RKO (cell line): Measurements from ENCODE around the gene GCK.

Experiments
- DNase-seq: peaks from one replicate; pipeline ENCODE4 v3.0.0-alpha.2; 2016; ENCODE audit warnings: low spot score

GCK gene

DNA sequence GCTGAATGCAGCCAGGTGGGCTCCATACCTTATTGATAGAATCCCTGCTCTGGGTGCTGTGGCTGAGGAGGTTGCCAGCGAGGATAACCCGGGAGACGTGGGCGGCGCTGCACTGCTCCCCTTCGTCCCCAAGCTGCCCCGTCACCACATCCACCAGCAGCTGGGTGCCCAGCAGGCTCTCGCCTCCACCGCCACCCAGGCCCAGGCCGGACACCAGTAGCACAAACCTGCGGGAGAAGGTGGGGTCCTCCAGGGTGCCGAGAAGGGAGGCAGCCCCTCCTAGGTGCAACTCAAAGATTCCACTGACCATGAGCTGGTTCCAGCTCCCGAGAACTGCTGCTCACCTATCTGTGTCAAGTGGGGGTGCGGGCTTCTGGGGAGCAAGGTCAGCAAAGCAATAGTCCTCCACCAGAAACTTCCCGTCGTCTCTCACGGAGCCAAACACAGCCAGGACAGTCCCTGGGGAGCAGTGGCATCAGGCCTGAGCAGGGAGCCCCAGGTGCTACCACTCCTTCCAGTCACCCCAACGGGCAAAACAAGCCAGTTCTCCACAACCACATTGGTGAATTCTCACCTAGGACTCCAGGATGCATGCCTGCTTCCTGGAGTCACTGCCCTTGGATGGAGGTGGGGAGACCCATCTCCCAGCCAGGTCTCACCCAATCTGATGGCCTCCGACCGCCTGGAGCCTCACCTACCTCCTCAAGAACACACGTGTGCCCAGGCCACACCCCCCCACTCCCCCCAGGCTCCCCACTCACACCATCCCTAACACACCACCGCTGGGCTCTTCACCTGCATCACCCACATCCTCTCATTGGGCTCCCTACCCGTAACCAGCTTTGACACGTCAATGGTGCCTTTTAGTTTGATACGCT lies 72.2 kb downstream of the GCK start:
- no peak for DNase-seq

DNA sequence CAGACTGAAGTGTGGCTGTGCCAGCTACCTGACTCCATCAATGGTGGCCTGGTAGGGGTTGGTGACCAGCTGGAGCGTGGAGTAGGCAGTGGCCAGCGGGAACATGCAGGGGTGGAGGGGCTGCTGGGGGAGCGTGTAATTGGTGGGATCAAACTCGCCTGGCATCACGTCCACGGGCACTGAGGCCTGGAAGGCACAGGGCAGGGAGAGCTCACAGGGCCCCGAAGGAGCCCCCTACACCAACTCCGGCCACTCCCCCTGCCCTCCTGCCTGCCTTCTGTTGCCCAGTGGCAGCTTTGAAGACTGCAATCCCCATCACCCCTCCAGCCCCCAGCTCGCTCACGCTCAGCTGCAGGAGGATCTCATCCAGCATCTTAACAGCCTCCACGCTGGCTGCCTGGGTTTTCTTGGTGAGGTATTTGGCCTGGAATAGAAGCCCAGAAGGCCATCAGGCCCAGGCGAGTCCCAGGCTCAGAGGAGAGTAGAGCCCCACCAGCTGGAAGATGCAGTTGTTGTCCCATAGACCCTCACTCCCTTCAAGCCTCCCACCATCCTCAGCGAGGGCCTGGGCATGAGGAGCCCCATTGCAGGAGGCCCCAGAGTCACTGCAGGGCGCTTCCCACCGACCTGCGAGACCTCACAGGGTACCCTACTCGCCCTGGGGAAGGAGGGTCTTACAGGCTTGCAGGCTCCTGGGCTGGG lies 73.0 kb downstream of the GCK start:
- DNase-seq: no peak

DNA sequence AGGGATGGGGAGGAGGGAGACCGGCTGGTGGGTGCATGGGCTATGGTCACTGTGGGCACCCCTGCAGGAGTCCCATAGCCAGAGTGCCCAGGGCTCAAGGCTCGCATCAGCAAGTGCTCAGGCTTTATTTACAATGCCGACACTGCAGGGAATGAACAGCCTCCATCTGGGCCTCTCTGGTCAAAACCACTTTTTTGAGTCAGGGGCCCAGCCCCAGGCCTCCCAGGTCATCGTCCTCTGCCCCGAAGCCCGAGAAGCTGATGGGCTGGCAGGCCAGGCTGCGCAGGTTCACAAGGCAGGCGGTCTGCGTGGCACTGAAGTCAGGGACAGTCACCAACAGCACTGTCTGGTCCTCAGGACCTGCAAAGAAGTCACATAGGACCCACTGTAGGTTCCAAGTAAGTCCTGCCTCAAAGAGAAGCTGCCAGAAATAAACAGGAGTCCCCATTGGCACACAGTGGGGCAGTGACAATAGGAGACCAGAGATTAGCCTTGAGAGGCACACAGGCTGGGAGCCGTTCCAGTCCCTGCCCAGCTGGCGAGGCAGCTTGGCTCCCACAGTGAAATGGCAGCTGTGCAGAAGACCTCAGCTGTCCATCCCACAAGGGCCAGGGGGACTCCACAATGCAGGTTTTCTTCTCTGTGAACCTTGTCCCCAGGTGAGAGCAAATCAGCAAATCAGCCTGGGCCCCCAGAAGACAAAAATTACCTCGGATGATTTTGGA lies 74.5 kb downstream of the GCK start:
- no peak for DNase-seq

DNA sequence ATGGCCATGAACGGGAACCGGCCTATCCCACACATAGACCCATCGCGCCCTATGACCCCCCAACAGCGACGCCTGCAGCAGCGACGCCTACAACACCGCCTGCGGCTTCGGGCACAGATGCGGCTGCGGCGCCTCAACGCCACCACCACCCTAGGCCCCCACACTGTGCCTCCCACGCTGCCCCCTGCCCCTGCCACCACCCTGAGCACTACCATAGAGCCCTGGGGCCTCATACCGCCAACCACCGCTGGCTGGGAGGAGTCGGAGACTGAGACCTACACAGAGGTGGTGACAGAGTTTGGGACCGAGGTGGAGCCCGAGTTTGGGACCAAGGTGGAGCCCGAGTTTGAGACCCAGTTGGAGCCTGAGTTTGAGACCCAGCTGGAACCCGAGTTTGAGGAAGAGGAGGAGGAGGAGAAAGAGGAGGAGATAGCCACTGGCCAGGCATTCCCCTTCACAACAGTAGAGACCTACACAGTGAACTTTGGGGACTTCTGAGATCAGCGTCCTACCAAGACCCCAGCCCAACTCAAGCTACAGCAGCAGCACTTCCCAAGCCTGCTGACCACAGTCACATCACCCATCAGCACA lies 75.4 kb downstream of the GCK start:
- DNase-seq: no peak

DNA sequence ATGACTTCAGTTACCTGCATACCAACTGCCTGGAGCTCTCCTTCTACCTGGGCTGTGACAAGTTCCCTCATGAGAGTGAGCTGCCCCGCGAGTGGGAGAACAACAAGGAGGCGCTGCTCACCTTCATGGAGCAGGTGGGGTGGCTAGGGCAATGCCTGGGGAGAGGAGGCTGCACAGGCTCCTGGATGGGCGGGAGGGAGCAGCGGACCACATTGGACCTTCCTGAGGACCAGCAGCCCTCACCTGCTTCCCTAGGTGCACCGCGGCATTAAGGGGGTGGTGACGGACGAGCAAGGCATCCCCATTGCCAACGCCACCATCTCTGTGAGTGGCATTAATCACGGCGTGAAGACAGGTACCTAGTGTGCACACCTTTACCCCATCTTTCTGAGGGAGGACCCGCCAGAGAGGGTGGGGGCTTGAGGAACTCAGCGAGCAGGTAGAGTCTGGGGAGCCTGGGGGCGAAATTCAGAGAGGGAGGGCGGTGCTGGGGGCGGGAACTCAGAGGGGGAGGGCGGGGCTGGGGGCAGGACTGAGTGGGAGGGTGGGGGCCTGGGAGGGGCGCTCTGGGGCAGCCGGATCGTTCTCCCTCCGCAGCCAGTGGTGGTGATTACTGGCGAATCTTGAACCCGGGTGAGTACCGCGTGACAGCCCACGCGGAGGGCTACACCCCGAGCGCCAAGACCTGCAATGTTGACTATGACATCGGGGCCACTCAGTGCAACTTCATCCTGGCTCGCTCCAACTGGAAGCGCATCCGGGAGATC lies 76.1 kb downstream of the GCK start:
- DNase-seq: no peak

DNA sequence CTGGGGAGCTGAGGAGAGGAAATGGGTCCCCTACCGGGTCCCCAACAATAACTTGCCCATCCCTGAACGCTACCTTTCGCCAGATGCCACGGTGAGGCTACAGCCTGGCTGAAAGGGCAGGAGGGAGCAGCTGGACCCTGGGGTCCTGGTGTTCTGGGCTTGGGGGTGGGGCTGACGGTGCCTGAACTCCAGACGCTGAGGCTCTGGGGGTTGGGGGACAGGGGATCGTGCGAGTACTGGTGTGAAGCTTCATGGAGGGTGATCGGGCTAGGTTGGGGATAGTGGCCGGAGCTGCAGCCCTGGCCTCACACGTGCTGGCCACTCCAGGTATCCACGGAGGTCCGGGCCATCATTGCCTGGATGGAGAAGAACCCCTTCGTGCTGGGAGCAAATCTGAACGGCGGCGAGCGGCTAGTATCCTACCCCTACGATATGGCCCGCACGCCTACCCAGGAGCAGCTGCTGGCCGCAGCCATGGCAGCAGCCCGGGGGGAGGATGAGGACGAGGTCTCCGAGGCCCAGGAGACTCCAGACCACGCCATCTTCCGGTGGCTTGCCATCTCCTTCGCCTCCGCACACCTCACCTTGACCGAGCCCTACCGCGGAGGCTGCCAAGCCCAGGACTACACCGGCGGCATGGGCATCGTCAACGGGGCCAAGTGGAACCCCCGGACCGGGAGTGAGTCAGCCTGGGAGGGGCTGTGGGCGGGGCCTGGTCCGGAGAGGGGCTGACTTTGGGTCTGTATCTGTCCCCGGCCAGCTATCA lies 76.8 kb downstream of the GCK start:
- DNase-seq: no peak

DNA sequence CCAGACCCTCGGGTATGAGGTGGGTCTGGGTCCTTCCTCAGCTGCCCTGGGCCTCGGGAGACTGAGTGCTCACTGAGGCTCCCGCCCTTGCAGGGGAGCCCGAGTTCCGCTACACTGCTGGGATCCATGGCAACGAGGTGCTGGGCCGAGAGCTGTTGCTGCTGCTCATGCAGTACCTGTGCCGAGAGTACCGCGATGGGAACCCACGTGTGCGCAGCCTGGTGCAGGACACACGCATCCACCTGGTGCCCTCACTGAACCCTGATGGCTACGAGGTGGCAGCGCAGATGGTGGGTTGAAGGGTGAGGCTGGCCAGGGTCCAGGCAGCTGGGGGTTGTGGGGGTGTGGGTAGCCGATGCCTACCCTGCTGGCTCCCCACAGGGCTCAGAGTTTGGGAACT lies 77.5 kb downstream of the GCK start:
- DNase-seq: no peak

DNA sequence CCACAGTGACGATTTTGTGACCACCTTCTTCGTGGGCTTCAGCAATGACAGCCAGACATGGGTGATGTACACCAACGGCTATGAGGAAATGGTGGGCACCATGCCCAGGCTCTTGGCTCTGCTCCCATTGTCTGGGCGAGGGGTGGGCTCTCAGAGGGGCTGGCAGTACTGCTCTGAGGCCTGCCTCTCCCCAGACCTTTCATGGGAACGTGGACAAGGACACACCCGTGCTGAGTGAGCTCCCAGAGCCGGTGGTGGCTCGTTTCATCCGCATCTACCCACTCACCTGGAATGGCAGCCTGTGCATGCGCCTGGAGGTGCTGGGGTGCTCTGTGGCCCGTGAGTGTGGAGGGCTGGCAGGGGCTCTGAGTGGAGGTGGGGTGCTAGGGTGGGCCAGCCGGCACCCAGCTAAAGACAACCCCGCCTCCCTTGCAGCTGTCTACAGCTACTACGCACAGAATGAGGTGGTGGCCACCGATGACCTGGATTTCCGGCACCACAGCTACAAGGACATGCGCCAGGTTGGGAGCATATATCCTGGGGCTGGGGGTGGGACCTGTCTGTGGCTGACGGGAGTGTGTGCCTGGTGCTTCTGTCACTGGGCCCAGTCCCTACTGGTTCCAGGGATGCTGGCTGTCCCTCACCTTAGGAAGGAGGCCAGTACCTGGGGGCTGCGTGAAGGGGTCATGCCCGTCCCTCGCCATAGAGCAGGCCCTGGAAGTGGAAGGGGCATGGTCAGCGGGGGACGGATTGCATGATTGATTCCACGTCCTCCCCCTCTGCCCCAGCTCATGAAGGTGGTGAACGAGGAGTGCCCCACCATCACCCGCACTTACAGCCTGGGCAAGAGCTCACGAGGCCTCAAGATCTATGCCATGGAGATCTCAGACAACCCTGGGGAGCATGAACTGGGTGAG lies 78.3 kb downstream of the GCK start:
- DNase-seq: no peak

DNA sequence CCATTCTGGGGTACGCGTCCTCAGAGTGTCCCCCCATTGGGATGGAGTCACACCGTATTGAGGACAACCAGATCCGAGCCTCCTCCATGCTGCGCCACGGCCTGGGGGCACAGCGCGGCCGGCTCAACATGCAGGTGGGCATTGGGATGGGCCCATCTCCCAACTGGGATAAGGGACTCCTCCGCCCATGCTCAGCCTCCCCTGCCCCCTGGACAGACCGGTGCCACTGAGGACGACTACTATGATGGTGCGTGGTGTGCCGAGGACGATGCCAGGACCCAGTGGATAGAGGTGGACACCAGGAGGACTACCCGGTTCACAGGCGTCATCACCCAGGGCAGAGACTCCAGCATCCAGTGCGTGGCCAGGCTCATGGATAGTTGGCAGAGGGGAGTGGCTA lies 79.2 kb downstream of the GCK start:
- DNase-seq: no peak

DNA sequence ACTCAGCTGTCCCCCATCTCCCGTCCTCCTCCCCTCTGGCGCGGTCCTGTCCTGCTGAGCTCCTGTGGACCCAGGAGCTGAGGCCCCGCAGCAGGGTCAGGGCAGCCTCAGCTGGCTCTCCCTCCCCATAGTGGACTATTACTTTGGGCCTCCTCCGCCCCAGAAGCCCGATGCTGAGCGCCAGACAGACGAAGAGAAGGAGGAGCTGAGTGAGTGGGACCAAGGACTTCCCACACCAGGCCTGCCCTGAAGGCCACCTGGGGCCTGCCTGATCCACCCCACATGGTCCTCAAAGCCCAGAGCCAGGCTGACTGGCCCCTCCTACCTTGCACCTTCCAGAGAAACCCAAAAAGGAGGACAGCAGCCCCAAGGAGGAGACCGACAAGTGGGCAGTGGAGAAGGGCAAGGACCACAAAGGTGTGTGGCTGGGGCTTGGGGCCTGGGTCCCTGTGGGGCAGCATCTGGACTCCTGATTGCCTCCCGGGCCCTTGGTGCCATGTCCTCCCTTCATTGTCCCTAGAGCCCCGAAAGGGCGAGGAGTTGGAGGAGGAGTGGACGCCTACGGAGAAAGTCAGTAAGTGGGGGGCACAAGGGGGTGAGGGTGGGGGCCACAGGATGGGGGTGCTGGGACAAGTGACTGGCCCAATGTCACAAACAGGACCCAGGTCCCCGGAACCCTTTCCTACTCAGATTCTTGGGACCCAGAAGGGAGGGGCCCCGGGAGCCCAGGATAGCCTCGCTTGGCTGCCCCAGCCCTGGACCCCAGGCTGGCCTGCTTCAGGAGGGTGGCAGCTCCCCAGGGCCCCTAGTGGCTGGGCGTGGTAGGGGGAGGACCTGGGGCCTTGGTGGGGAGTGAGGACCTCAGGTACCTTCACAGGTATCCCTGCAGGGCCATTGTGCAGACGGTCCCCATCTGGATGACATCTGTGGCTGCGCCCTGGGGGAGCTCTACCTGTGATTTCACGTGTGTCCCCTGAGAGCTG lies 80.2 kb downstream of the GCK start:
- DNase-seq: no peak

DNA sequence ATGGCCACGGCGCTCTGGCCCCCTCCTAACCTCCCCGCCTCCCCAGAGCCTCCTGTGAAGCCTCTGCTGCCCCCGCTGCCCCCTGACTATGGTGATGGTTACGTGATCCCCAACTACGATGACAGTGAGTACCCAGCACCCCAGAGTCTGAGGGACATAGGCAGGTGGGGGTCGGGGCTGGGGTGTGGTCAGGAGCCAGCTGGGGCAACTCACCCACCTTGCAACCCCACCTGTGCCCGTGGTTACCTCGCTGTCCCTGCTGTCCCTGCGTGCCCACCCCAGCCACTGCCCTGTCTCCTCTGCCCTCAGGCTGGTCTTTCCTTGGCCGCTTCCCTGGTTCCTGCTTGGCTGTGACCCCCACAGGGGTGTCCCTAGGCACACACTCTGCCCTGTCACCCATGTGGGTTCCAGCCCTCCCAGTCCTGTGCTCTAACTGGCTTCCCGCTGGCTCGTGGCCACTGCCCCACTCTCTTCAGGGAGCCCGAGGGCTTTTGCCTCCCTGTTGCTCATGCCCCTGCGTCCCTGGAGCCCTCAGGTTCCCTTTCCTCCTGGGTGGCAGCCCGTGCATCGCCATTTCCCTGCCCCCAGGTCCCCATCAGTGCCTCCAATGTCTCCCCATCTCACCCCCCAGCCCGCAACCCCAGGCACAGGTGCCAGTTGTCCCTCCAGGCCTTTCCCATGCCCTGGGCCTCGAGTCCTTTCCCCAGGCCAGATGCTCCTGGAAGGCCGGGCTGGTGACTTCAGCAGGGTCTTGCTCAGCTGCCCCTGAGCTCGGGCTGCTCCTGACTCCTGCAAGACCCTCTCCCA lies 81.1 kb downstream of the GCK start:
- no peak for DNase-seq

DNA sequence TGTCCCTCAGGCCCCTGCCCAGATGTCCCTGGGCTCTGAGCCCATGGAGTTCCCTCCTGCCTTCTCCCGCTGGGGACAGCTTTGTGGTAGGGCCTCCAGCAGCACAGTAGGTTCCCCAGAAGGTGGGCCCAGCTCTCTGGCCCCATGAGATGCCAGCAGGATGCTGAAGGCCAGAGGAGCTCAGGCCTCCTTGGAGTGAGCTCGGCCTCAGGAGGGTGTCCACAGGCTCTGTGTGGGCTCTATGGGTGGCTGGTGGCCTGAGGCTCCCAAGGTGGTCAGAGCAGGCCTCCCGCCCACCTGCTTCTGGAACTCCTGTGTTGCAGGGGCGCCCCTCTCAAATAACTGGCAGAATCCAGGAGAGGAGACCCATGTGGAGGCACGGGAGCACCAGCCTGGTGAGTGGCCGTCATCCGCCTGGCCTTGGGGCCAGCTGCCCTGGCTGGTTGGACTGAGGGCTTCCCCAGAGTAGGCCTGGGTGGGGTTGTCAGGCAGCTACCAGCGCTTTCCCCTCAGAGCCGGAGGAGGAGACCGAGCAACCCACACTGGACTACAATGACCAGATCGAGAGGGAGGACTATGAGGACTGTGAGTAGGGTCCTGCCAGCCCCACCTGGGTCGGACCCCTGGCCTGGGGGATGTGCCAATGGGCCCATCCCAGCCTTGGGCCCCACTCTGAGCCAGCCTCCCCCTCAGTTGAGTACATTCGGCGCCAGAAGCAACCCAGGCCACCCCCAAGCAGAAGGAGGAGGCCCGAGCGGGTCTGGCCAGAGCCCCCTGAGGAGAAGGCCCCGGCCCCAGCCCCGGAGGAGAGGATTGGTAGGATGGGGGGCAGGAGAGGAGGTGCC lies 81.9 kb downstream of the GCK start:
- DNase-seq: no peak

DNA sequence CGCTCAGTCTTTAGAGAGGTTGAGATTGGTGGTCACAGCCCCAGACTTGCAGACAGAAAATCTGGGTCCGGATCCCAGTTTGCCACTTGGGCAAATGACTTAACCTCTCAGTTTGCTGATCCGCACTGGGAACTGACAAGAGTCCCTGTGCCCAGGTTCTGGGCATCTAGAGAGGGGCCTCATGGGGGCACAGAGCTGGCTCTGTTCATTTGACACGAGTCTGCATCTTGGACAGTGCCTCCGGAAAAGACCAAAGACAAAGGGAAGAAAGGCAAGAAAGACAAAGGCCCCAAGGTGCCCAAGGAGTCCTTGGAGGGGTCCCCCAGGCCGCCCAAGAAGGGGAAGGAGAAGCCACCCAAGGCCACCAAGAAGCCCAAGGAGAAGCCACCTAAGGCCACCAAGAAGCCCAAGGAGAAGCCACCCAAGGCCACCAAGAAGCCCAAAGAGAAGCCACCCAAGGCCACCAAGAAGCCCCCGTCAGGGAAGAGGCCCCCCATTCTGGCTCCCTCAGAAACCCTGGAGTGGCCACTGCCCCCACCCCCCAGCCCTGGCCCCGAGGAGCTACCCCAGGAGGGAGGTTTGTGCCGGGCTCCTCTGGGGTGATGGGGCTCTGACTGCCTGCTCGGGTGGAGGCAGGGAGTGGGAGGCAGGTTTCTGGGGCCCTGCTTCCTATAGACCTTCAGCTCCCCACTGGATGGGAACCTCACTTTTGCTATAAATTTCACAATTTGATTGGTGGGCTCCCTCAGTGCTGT lies 82.8 kb downstream of the GCK start:
- no peak for DNase-seq

DNA sequence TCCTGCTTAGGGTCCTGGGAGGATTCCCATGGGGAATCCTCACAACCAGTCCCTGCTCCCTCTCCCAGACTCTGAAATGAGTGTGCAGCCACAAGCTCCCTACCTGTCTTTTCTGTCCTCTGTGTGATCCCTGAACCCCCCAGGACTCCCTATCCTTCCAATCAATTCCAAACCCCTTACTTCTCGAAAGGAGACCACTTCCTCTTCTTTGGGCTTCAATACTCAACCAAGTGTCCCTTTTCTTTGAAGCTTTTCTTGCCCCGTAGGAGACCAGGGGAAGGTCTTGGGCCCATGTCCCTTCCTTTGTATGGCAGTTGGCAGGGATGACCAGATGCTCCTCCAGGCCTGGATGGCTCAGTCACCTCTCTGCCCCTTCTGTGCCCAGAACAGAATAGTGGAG lies 83.4 kb downstream of the GCK start:
- DNase-seq: no peak

DNA sequence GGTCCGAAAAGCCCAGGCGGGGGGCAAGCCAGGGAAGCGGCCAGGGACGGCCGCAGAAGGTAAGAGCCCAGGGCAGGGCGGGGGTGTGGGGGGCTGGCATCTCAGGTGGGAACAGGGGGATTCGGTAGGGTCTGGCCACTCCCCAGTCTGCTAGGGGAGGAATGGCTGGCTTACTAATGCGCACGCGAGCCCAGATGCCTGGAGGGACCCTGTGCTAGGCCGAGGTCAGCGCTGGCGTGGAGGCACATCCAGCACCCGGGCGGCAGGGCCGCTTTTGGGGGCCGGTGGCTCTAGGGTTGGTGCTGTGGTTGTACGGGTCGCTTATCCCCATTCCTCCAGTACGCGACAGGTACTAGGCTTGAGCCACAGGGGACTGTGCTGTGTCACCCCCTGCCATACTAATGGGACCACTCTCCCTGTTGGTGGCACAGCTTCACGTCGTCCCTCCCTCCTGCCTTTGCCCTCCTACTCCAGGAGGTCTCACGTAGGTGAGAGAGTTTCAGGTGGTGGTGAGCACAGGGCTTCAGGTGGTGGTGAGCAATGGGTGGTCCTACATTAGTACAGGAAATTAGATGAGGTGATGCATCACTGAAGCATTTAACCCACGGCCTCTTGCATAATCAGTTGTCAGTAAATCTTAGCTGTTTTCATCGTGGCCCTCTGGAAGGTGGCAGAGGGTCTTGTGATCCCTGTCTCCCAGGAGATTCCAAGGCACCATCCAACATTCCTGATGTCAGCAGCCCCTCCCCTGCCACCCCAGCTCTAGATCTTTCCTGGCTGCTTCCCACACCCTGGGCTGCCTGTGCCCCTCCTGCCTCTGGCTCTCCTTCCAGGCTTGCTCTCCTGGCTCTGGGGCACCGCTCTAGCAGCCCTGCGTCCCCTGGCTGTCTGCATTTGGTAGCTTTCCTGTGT lies 84.1 kb downstream of the GCK start:
- no peak for DNase-seq
